Motor neuron (in vitro differentiated cells): ENCODE results near the gene ZBTB7B. TPM values are rescaled to one million over a fixed set of nuclear protein-coding genes. Genes with fewer than 3 reads are reported as not detected.
A peak's percentile ranks its signal among the peaks of the same experiment; 100 is the strongest.

ENCODE experiments used
- ATAC-seq, 8 experiments: fragments of 200-7000 bp; cut with Tn5 transposase; replicated peaks in 6 of 8; 2 replicates each; pipeline ENCODE4 v1.8.0; 2021; ENCODE audit warnings: mild to moderate bottlenecking in 8 of 8, moderate library complexity in 8 of 8
- H3K27ac ChIP-seq, 2 donors: fragments of 250-450 bp; sonication (Bioruptor Pico); 2 replicates each; pipeline ENCODE4 v1.9.0; 2021; ENCODE audit warnings: antibody characterized with exemption in 2 of 2, mild to moderate bottlenecking in 2 of 2, moderate library complexity in 1 of 2
- H3K4me1 ChIP-seq, 2 donors: fragments of 250-450 bp; sonication (Bioruptor Pico); replicated peaks in 1 of 2; 2 replicates each; pipeline ENCODE4 v1.6.1; 2021; ENCODE audit warnings: antibody characterized with exemption in 2 of 2, mild to moderate bottlenecking in 2 of 2, moderate library complexity in 1 of 2
- H3K4me3 ChIP-seq, 5 donors: fragments of 250-450 bp; sonication (Bioruptor Pico); 2 replicates each; pipeline ENCODE4 v1.9.0; 2021; ENCODE audit warnings: antibody characterized with exemption in 5 of 5, mild to moderate bottlenecking in 5 of 5, moderate library complexity in 4 of 5
- WGBS, 10 experiments: fragments of 450-650 bp; shearing (Covaris generic); methylation state at CpG; one replicate each; pipeline ENCODE4 v1.0.0; 2022; 5-methylcytosine and 5-hydroxymethylcytosine counted together
- in situ Hi-C, 9 experiments: fragments of 400-800 bp; cut with MboI; loops; one replicate each; pipeline ENCODE4 v1.15.0; 2021; ENCODE audit warnings: low sequenced_read_pairs in 9 of 9, low pct_unique_long_range_greater_than_20kb in 2 of 9; ENCODE audit not compliant: unreplicated experiment in 9 of 9
- total RNA-seq, 8 experiments: library from RNA; unstranded; fragments of 300-600 nt; gene quantifications; 2 replicates each; pipeline versions ENCODE4 v1.2.3 to v1.2.4, GENCODE V29; 2022

The ZBTB7B gene
- total RNA-seq, 8 experiments from 2014 or later: 3.1 to 26.9 (median 8.6) TPM

- Histone ChIP-seq H3K4me1 (peaks cover 19 to 26% of the 10 kb centered on the region in 2 donors), H3K27ac (peak overlapping the region; percentile 91 to 93), H3K4me3 (peak overlapping the region; percentile 44 to 70 (median 54))
- ATAC-seq: no peak
- 0 to 3% (median 0%) methylated on average over 1 to 9 of the region's 37 CpGs; no CpG with 5 or more reads in 7 of the 10 experiments for WGBS, 10 experiments
- in situ Hi-C loops: no loop called here
These were observed 694 bp downstream of the ZBTB7B start for GRCh38 chr1:155003227-155003765.

- 0 to 2% methylated on average over 5 to 8 of the region's 34 CpGs; no CpG with 5 or more reads in 8 of the 10 experiments for WGBS, 10 experiments
- peaks cover 20 to 29% of the 10 kb centered on the region in 2 donors for H3K4me1 ChIP-seq
- H3K4me3 ChIP-seq: peak overlapping the region; percentile 44 to 70 (median 54)
- ATAC-seq: peak in 7 of 8 experiments; percentile 0 to 21 (median 6)
- in situ Hi-C loops: no loop called here
- peak overlapping the region; percentile 91 to 93 for H3K27ac ChIP-seq
These were observed 1.3 kb downstream of the ZBTB7B start for GRCh38 chr1:155003766-155004351.

- peak in 3 of 8 experiments; percentile 1 to 28 (median 20) for ATAC-seq
- WGBS, 10 experiments: 0 to 100% (median 47%) methylated on average over 1 to 4 of the region's 5 CpGs; no CpG with 5 or more reads in 5 of the 10 experiments
- Histone ChIP-seq H3K27ac (peak overlapping the region; percentile 91 to 93), H3K4me3 (peak overlapping the region; percentile 44 to 70 (median 54)), H3K4me1 (peaks cover 19 to 30% of the 10 kb centered on the region in 2 donors)
- in situ Hi-C loops: no loop called here
These were observed 1.9 kb downstream of the ZBTB7B start for GRCh38 chr1:155004352-155005075.

GRCh38 chr1:155005076-155006011, 2.7 kb downstream of the ZBTB7B start:
- ATAC-seq: no peak
- Histone ChIP-seq H3K27ac (peak overlapping the region; percentile 91 to 93), H3K4me3 (peak overlapping the region in 3 of 5 donors; percentile 49 to 70 (median 54)), H3K4me1 (peaks cover 19 to 22% of the 10 kb centered on the region in 2 donors)
- WGBS, 10 experiments: 79 to 100% (median 98%) methylated on average over 1 to 8 of the region's 17 CpGs; no CpG with 5 or more reads in 6 of the 10 experiments
- in situ Hi-C loops: no loop called here

GRCh38 chr1:155006601-155007101, 4.0 kb downstream of the ZBTB7B start:
- H3K4me3 ChIP-seq: no peak overlapping the region
- in situ Hi-C loops: no loop called here
- 60 to 86% (median 83%) methylated on average over 1 of the region's 2 CpGs; no CpG with 5 or more reads in 7 of the 10 experiments for WGBS, 10 experiments
- no peak for ATAC-seq
- peaks cover 28 to 33% of the 10 kb centered on the region in 2 donors for H3K4me1 ChIP-seq
- no peak overlapping the region for H3K27ac ChIP-seq

- in situ Hi-C loops: no loop called here
- H3K4me1 ChIP-seq: peaks cover 33 to 39% of the 10 kb centered on the region in 2 donors
- no peak overlapping the region for H3K27ac ChIP-seq
- no peak for ATAC-seq
- no peak overlapping the region for H3K4me3 ChIP-seq
- 57 to 100% methylated on average over 1 of the region's 6 CpGs; no CpG with 5 or more reads in 8 of the 10 experiments for WGBS, 10 experiments
These were observed 4.7 kb downstream of the ZBTB7B start for GRCh38 chr1:155007251-155007828.

- Histone ChIP-seq H3K27ac (no peak overlapping the region), H3K4me3 (no peak overlapping the region), H3K4me1 (peaks cover 37 to 42% of the 10 kb centered on the region in 2 donors)
- ATAC-seq: no peak
- WGBS, 10 experiments: 60% methylated on average over 1 of the region's 16 CpGs; no CpG with 5 or more reads in 9 of the 10 experiments
- in situ Hi-C loops: no loop called here
These were observed 5.7 kb downstream of the ZBTB7B start for GRCh38 chr1:155008015-155008941.

GRCh38 chr1:155009221-155009711, 6.7 kb downstream of the ZBTB7B start:
- no peak for ATAC-seq
- peaks cover 35 to 38% of the 10 kb centered on the region in 2 donors for H3K4me1 ChIP-seq
- no peak overlapping the region for H3K27ac ChIP-seq
- H3K4me3 ChIP-seq: no peak overlapping the region
- in situ Hi-C loops: no loop called here
- 85 to 100% methylated on average over 2 of the region's 12 CpGs; no CpG with 5 or more reads in 8 of the 10 experiments for WGBS, 10 experiments

GRCh38 chr1:155009742-155010141, 7.1 kb downstream of the ZBTB7B start:
- 80 to 100% (median 90%) methylated on average over 1 to 5 of the region's 5 CpGs; no CpG with 5 or more reads in 1 of the 10 experiments for WGBS, 10 experiments
- H3K27ac ChIP-seq: no peak overlapping the region
- H3K4me1 ChIP-seq: peaks cover 30 to 34% of the 10 kb centered on the region in 2 donors
- in situ Hi-C loops: no loop called here
- no peak for ATAC-seq
- H3K4me3 ChIP-seq: no peak overlapping the region

- ATAC-seq: no peak
- peak overlapping the region in 1 of 2 donors; percentile 68 for H3K27ac ChIP-seq
These were observed 7.8 kb downstream of the ZBTB7B start for GRCh38 chr1:155010211-155010918.

More at GRCh38 chr1:155010211-155010918, 7.8 kb downstream of the ZBTB7B start:
- peaks cover 27% of the 10 kb centered on the region in 2 donors for H3K4me1 ChIP-seq
- no peak overlapping the region for H3K4me3 ChIP-seq
- WGBS, 10 experiments: 80 to 100% (median 83%) methylated on average over 1 of the region's 11 CpGs; no CpG with 5 or more reads in 7 of the 10 experiments
- in situ Hi-C loops: no loop called here
